Measurements from ENCODE around the gene GID8. TPM values are rescaled to one million over a fixed set of nuclear protein-coding genes. Genes with fewer than 3 reads are reported as not detected.

The GID8 gene
- total and polyA plus RNA-seq, 2 donors (not counting 3 experiments of a cell fraction or from before 2014, with no cell fraction given) = 25.3 to 34.6 TPM

DNA sequence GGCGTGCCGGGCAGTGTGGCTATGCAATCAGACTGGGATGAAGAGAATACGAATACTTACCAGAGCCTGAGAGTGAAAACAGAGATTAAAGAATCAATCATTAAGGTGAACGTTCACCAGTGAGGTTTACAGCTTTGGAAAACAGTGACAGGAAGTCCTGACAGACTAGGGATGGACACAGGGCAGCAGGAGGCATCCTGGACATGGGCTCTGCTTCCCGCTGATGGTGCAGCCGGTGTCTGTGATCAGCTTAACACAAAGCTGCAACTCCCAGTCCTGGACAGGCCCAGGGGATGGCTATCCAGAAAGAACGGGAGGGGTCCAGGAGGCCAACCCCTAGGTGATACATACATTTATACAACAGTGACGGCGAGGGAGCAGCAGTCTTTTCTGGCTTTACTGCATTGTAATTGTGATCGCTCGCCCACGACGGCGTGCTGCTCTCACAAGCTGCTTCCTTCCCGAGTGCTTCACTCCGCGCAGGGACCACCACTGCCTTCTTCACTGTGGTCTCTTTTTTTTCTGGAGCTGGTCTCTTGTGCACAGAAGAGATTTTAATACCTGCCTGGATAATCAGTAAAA, 32.3 kb upstream of the GID8 start:
- CTCF ChIA-PET = interaction anchor here (1.7 kb wide), 1 partner anchor 11 kb away, joined by 3 read pairs; no protein-coding TSS in a partner anchor
- FAIRE-seq = no peak
- H3K9ac ChIP-seq (replicated peaks; ENCODE audit: extremely low read depth, insufficient read depth, low read length) = no peak overlapping the region

More for the DNA sequence above, 32.3 kb upstream of the GID8 start:
- POLR2A ChIA-PET = no interaction called here
- no peak overlapping the region for H3K27ac ChIP-seq (ENCODE audit: insufficient read depth, low read depth, low read length)
- H4K20me1 ChIP-seq (replicated peaks; ENCODE audit: control insufficient read depth, extremely low read depth, insufficient read depth, low read length) = no peaks in the 10 kb centered on the region
- H3K27me3 ChIP-seq (ENCODE audit: control insufficient read depth in 2 of 2, insufficient read depth in 2 of 2, low read length in 2 of 2) = no peaks in the 10 kb centered on the region
- no TSS peak for BruUV-seq (replicated peaks)
- H3K36me3 ChIP-seq (ENCODE audit: control insufficient read depth in 2 of 2, extremely low read depth in 1 of 2, insufficient read depth in 2 of 2, low read length in 2 of 2) = peaks cover 46 to 55% of the 10 kb centered on the region in 2 experiments
- dilution Hi-C loops (cut with MboI; ENCODE audit: extremely low pct_ligation_motif_present, low sequenced_read_pairs) (no loop called here), intact Hi-C loops (cut with micrococcal nuclease) (no loop called here)
- H3K79me2 ChIP-seq (ENCODE audit: control insufficient read depth, insufficient read depth, low read length) = peaks cover 34% of the 10 kb centered on the region
- no peaks in the 10 kb centered on the region for H3K4me1 ChIP-seq (ENCODE audit: control insufficient read depth, extremely low read depth, insufficient read depth, low read length)
- TF ChIP-seq, protein P1, sequence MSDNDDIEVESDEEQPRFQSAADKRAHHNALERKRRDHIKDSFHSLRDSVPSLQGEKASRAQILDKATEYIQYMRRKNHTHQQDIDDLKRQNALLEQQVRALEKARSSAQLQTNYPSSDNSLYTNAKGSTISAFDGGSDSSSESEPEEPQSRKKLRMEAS (IDR thresholded peaks at IDR 0.05; ENCODE audit: insufficient read depth, insufficient read length) = no peak
- TF ChIP-seq MYC (IDR thresholded peaks at IDR 0.05; ENCODE audit: low read depth, low read length) = no peak
- no peak for TF ChIP-seq POLR2A (IDR thresholded peaks at IDR 0.05; ENCODE audit: low read depth, low read length)
- TF ChIP-seq FOS (IDR thresholded peaks at IDR 0.05; ENCODE audit: borderline replicate concordance, insufficient read depth, low read length) = no peak
- no peak for TF ChIP-seq EZH2 (IDR thresholded peaks at IDR 0.05; ENCODE audit: borderline replicate concordance, low read depth, low read length, severe bottlenecking)
- TF ChIP-seq POLR2AphosphoS5 (IDR thresholded peaks at IDR 0.05; ENCODE audit: insufficient read depth, low read depth, low read length) = no peak
- TF ChIP-seq, protein P2, sequence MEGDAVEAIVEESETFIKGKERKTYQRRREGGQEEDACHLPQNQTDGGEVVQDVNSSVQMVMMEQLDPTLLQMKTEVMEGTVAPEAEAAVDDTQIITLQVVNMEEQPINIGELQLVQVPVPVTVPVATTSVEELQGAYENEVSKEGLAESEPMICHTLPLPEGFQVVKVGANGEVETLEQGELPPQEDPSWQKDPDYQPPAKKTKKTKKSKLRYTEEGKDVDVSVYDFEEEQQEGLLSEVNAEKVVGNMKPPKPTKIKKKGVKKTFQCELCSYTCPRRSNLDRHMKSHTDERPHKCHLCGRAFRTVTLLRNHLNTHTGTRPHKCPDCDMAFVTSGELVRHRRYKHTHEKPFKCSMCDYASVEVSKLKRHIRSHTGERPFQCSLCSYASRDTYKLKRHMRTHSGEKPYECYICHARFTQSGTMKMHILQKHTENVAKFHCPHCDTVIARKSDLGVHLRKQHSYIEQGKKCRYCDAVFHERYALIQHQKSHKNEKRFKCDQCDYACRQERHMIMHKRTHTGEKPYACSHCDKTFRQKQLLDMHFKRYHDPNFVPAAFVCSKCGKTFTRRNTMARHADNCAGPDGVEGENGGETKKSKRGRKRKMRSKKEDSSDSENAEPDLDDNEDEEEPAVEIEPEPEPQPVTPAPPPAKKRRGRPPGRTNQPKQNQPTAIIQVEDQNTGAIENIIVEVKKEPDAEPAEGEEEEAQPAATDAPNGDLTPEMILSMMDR (IDR thresholded peaks at IDR 0.05; ENCODE audit: extremely low read depth in 1 of 2, insufficient read depth in 1 of 2, low read depth in 1 of 2, low read length in 2 of 2) = no peak
- TF ChIP-seq GATA2 (IDR thresholded peaks at IDR 0.05; ENCODE audit: insufficient read depth, insufficient read length, low read depth, low read length) = no peak
- no peak for TF ChIP-seq JUN (IDR thresholded peaks at IDR 0.05; ENCODE audit: borderline replicate concordance, insufficient read depth, insufficient read length, low read depth)
- no peak overlapping the region for H2AFZ ChIP-seq (ENCODE audit: low read depth, low read length)
- no peaks in the 10 kb centered on the region for H3K9me1 ChIP-seq (replicated peaks; ENCODE audit: control insufficient read depth, extremely low read depth, insufficient read depth, low read length)
- no peak for DNase-seq (ENCODE audit: low read depth, low spot score)
- H3K9me3 ChIP-seq (replicated peaks; ENCODE audit: control insufficient read depth, insufficient read depth, low read length) = no peaks in the 10 kb centered on the region
- no peak overlapping the region for H3K4me2 ChIP-seq (ENCODE audit: insufficient read depth, low read length)
- no peak overlapping the region for H3K4me3 ChIP-seq (replicated peaks in 1 of 3; ENCODE audit: insufficient read depth in 1 of 3, low read depth in 1 of 3, low read length in 3 of 3)
